HepG2 (cell line): ENCODE data around the gene GPR12. TPM values are rescaled to one million over a fixed set of nuclear protein-coding genes. Genes with fewer than 3 reads are reported as not detected.

Source experiments
- ATAC-seq: fragments of 200-7000 bp; cut with Tn5 transposase; 3 replicates; pipeline ENCODE4 v1.9.1; 2020; ENCODE audit warnings: mild to moderate bottlenecking, moderate library complexity
- BruUV-seq: library from RNA; stranded (reverse); fragments of 400-500 nt; replicated peaks from 2 replicates; lab custom pipeline; 2021; lab: Mats Ljungman, UMichigan
- CTCF ChIA-PET: fragments of 300-600 bp; formaldehyde crosslinking; extraction: SDS; loops from one replicate; lab custom pipeline; 2021; ENCODE audit warnings: low total read pairs, inconsistent platforms, low intra/inter-chr PET ratio; lab: Yijun Ruan, JAX
- POLR2A ChIA-PET: fragments of 350-600 bp; sonication (Branson Sonifier 250); formaldehyde crosslinking; loops from one replicate; lab custom pipeline; 2020; ENCODE audit warnings: antibody characterized with exemption, inconsistent platforms; lab: Yijun Ruan, JAX
- DNase-seq: peaks from one replicate; pipeline ENCODE4 v3.0.0-alpha.2; 2015; ENCODE audit warnings: low spot score
- FAIRE-seq: peaks from 3 replicates; lab custom pipeline; 2011; peaks lifted over from hg19 to GRCh38; lab: Jason Lieb, UNC
- H2AFZ ChIP-seq: one replicate; pipeline ENCODE4 v1.6.1; 2011; ENCODE audit warnings: low read length, inconsistent platforms
- H3K27ac ChIP-seq: fragments of 300-600 bp; 3 replicates; pipeline ENCODE4 v1.8.0; 2011; ENCODE audit warnings: mixed run types, mild to moderate bottlenecking, mixed read lengths, low read length, inconsistent platforms; ENCODE audit not compliant: insufficient read depth; ENCODE audit errors: extremely low read length
- H3K27me3 ChIP-seq, 2 experiments: fragments of 200-600 bp in 1 of 2; 2 replicates in 1 of 2; 3 replicates in 1 of 2; pipeline versions ENCODE4 v1.6.0 to v1.8.0; 2011; ENCODE audit warnings: low read length in 2 of 2, mild to moderate bottlenecking in 2 of 2, moderate library complexity in 2 of 2, inconsistent platforms in 1 of 2; ENCODE audit not compliant: insufficient read depth in 2 of 2, control insufficient read depth in 1 of 2
- H3K36me3 ChIP-seq, 2 experiments: fragments of 200-600 bp in 1 of 2; replicated peaks in 1 of 2; 2 replicates in 1 of 2; 3 replicates in 1 of 2; pipeline versions ENCODE4 v1.5.1 to v1.8.0; 2011; ENCODE audit warnings: low read length in 2 of 2, inconsistent platforms in 1 of 2; ENCODE audit not compliant: insufficient read depth in 2 of 2, control insufficient read depth in 1 of 2
- H3K4me1 ChIP-seq: 2 replicates; pipeline ENCODE4 v1.5.1; 2012; ENCODE audit warnings: low read length, inconsistent platforms; ENCODE audit not compliant: insufficient read depth
- H3K4me2 ChIP-seq: 2 replicates; pipeline ENCODE4 v1.6.0; 2011; ENCODE audit warnings: low read depth, low read length, inconsistent platforms
- H3K4me3 ChIP-seq, 3 experiments: fragments of 200-600 bp in 1 of 3; sonication (generic), shearing (Covaris generic) in 1 of 3; replicated peaks in 1 of 3; 2 replicates each; pipeline ENCODE4 v1.5.1; 2011 to 2016; ENCODE audit warnings: low read length in 3 of 3, inconsistent platforms in 2 of 3, low read depth in 2 of 3, mild to moderate bottlenecking in 2 of 3, control low read depth in 1 of 3, mixed read lengths in 1 of 3; ENCODE audit not compliant: insufficient read depth in 1 of 3
- H3K79me2 ChIP-seq: one replicate; pipeline ENCODE4 v1.6.1; 2011; ENCODE audit warnings: low read length, inconsistent platforms; ENCODE audit not compliant: insufficient read depth
- H3K9ac ChIP-seq: 2 replicates; pipeline ENCODE4 v1.6.0; 2011; ENCODE audit warnings: mild to moderate bottlenecking, low read depth, low read length, inconsistent platforms; ENCODE audit not compliant: insufficient read depth
- H3K9me3 ChIP-seq: 2 replicates; pipeline ENCODE4 v1.5.1; 2012; ENCODE audit warnings: mild to moderate bottlenecking, low read length
- H4K20me1 ChIP-seq: 2 replicates; pipeline ENCODE4 v1.6.0; 2011; ENCODE audit warnings: inconsistent platforms, mild to moderate bottlenecking, low read length, moderate library complexity; ENCODE audit not compliant: insufficient read depth
- ELF3 ChIP-seq: IDR thresholded peaks from 2 replicates; pipeline ENCODE4 v1.6.1; 2016; ENCODE audit warnings: missing genetic modification reagents, missing compliant biosample characterization
- ERF ChIP-seq: IDR thresholded peaks from 2 replicates; pipeline ENCODE4 v1.6.1; 2018; ENCODE audit warnings: missing biosample characterization, missing genetic modification reagents
- FOXP1 ChIP-seq, 2 experiments: fragments of 450-650 bp in 1 of 2; IDR thresholded peaks; 2 replicates each; pipeline ENCODE4 v1.6.1; 2017 to 2018; ENCODE audit warnings: antibody characterized with exemption in 1 of 2
- ISL2 ChIP-seq: sonication (generic); formaldehyde crosslinking; IDR thresholded peaks from 2 replicates; pipeline ENCODE4 v1.5.0; 2020; ENCODE audit warnings: missing genetic modification reagents
- NCOA5 ChIP-seq: sonication (generic); formaldehyde crosslinking; IDR thresholded peaks from 2 replicates; pipeline ENCODE4 v1.4.0; 2020; ENCODE audit warnings: missing genetic modification reagents
- NKX3-1 ChIP-seq: sonication (generic); formaldehyde crosslinking; IDR thresholded peaks from 2 replicates; pipeline ENCODE4 v1.5.0; 2020; ENCODE audit warnings: missing genetic modification reagents
- PCBP2 ChIP-seq: fragments of 200-400 bp; formaldehyde crosslinking; optimal IDR thresholded peaks from 2 replicates; pipeline ENCODE3; 2018; ENCODE audit warnings: low read length, low read depth; ENCODE audit not compliant: poor library complexity, severe bottlenecking
- ZMAT5 ChIP-seq: sonication (generic); formaldehyde crosslinking; IDR thresholded peaks from 2 replicates; pipeline ENCODE4 v1.5.0; 2020; ENCODE audit warnings: mild to moderate bottlenecking, low read depth, missing genetic modification reagents, borderline replicate concordance
- ZNF33A ChIP-seq: sonication (generic); formaldehyde crosslinking; IDR thresholded peaks from 2 replicates; pipeline ENCODE4 v1.5.1; 2020; ENCODE audit warnings: missing genetic modification reagents, mild to moderate bottlenecking, moderate library complexity, borderline replicate concordance
- ZNF468 ChIP-seq: sonication (generic); formaldehyde crosslinking; IDR thresholded peaks from 2 replicates; pipeline ENCODE4 v1.8.0; 2022; ENCODE audit warnings: mild to moderate bottlenecking, moderate library complexity, missing genetic modification reagents
- ZNF543 ChIP-seq: sonication (generic); formaldehyde crosslinking; IDR thresholded peaks from 2 replicates; pipeline ENCODE4 v1.4.0; 2020; ENCODE audit warnings: mild to moderate bottlenecking, missing genetic modification reagents
- WGBS: methylation state at CpG from one replicate; pipeline ENCODE4 v1.1.6; 2017; ENCODE audit warnings: low lambda C conversion rate; 5-methylcytosine and 5-hydroxymethylcytosine counted together
- in situ Hi-C: cut with HindIII; loops from 2 replicates; pipeline ENCODE4 v1.10.0; 2017; ENCODE audit warnings: low pct_unique_long_range_greater_than_20kb; ENCODE audit not compliant: extremely low pct_ligation_motif_present
- intact Hi-C: fragments of 100-400 bp; cut with micrococcal nuclease; formaldehyde crosslinking; loops from one replicate; pipeline ENCODE4 v1.10.0; 2022; ENCODE audit not compliant: unreplicated experiment
- polyA plus RNA-seq, 8 experiments: library from polyadenylated mRNA; depleted of rRNA in 3 of 8; stranded (reverse) in 7 of 8; unstranded in 1 of 8; fragments of >200 nt; fragmentation: Illumina TruSeq in 4 of 8; extraction: Trizol in 4 of 8; gene quantifications; 2 replicates each; pipeline versions ENCODE4 v1.2.1 to v1.2.3, GENCODE V29; 2011 to 2016; ENCODE audit warnings: low read depth in 4 of 8, missing spikeins in 1 of 8, mixed read lengths in 1 of 8; ENCODE audit not compliant: insufficient read depth in 1 of 8
- total RNA-seq, 5 experiments: library from RNA; depleted of rRNA; stranded (reverse); fragments of >200 nt; fragmentation: Illumina TruSeq; extraction: Trizol; gene quantifications; 2 replicates each; pipeline ENCODE4 v1.2.3, GENCODE V29; 2016; ENCODE audit warnings: low read depth in 1 of 5
- TF ChIP-seq, protein P1 (sequence below): sonication (generic); formaldehyde crosslinking; IDR thresholded peaks from 2 replicates; pipeline ENCODE4 v1.4.0; 2020; ENCODE audit warnings: missing genetic modification reagents, borderline replicate concordance

Gene GPR12
- total and polyA plus RNA-seq, 2 of the 13 experiments (the other 11 are each of a cell fraction or from before 2014, with no cell fraction given) = not detected

DNA sequence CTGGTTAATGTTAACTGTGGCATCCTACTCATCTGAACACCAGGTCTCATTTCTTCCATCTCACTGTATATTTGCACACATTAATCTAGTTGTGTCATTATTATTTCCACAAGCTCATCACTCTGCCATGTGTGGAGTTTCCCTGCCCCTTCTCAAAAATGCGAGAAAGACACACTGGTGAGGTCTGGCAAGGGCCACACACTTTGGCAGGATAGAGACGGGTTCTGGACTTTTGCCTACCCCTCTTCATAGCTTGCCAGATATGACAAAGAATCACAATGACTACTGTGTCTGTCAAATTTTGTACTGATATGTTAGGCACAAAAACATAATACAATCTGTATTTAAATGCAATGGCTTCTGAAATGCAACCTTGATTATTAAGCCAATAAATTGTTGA lies 12.9 kb downstream of the GPR12 start:
- Histone ChIP-seq H3K4me1 (no peaks in the 10 kb centered on the region), H4K20me1 (no peaks in the 10 kb centered on the region), H3K4me2 (no peak overlapping the region), H3K27me3 (peaks cover 2 to 23% of the 10 kb centered on the region in 2 experiments; a peak in 3 of 5 replicates), H3K9me3 (no peaks in the 10 kb centered on the region), H3K36me3 (no peaks in the 10 kb centered on the region), H3K27ac (no peak overlapping the region), H3K79me2 (no peaks in the 10 kb centered on the region), H2AFZ (no peak overlapping the region), H3K4me3 (no peak overlapping the region), H3K9ac (no peak overlapping the region)
- ATAC-seq (no peak), FAIRE-seq (no peak), DNase-seq (no peak)
- CTCF ChIA-PET = no interaction called here
- TF ChIP-seq PCBP2 = no peak
- no peak for TF ChIP-seq ISL2 (CRISPR knock-in tag)
- TF ChIP-seq ZNF33A (CRISPR knock-in tag) = no peak
- TF ChIP-seq ERF = no peak
- TF ChIP-seq ZMAT5 (CRISPR knock-in tag) = no peak
- no peak for TF ChIP-seq NKX3-1 (CRISPR knock-in tag)
- TF ChIP-seq ZNF543 (CRISPR knock-in tag) = no peak
- intact Hi-C loops (no loop called here), in situ Hi-C loops (no loop called here)
- no TSS peak for BruUV-seq
- 0% methylated on average over 2 of the region's 2 CpGs for WGBS
- POLR2A ChIA-PET = no interaction called here

DNA sequence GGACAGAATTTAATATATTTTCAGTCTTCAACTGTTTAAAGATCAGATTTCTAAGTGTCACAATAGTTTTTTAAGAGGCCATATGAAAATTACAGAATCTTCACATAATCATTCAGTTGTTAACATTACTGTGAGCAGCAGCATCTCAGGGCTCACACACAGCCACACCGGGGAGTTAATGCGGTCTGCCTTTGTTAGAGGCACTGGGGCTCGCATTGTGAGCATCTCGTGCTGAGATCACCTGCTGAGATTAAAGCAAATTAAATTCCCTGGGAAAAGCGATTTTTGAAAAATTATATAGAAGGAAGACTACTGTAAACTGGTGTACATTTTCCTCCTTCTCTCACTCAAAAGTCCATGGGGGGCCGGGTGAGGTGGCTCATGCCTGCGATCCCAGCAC lies 16.6 kb downstream of the GPR12 start:
- ChIA-PET POLR2A (no interaction called here), CTCF (no interaction called here)
- peaks cover 2 to 23% of the 10 kb centered on the region in 2 experiments; a peak in 4 of 5 replicates for H3K27me3 ChIP-seq
- no peaks in the 10 kb centered on the region for H4K20me1 ChIP-seq
- ATAC-seq (no peak), DNase-seq (no peak), FAIRE-seq (no peak)
- BruUV-seq = no TSS peak
- no peak overlapping the region for H3K4me2 ChIP-seq
- H3K9me3 ChIP-seq = no peaks in the 10 kb centered on the region
- no peaks in the 10 kb centered on the region for H3K79me2 ChIP-seq
- no peak overlapping the region for H2AFZ ChIP-seq
- in situ Hi-C loops (no loop called here), intact Hi-C loops (no loop called here)
- no peak overlapping the region for H3K27ac ChIP-seq
- H3K9ac ChIP-seq = no peak overlapping the region
- no peak for TF ChIP-seq NCOA5 (CRISPR knock-in tag)
- TF ChIP-seq ELF3 (CRISPR knock-in tag) = no peak
- no peak for TF ChIP-seq FOXP1 (IDR thresholded peaks at IDR 0.05)
- TF ChIP-seq FOXP1 (CRISPR knock-in tag; IDR thresholded peaks at IDR 0.05) = no peak
- TF ChIP-seq ZNF468 (CRISPR knock-in tag) = no peak
- TF ChIP-seq, protein P1, sequence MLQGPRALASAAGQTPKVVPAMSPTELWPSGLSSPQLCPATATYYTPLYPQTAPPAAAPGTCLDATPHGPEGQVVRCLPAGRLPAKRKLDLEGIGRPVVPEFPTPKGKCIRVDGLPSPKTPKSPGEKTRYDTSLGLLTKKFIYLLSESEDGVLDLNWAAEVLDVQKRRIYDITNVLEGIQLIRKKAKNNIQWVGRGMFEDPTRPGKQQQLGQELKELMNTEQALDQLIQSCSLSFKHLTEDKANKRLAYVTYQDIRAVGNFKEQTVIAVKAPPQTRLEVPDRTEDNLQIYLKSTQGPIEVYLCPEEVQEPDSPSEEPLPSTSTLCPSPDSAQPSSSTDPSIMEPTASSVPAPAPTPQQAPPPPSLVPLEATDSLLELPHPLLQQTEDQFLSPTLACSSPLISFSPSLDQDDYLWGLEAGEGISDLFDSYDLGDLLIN (CRISPR knock-in tag) = no peak
- H3K4me1 ChIP-seq = no peaks in the 10 kb centered on the region
- H3K4me3 ChIP-seq = no peak overlapping the region
- H3K36me3 ChIP-seq = no peaks in the 10 kb centered on the region
- WGBS = 39% methylated on average over 7 of the region's 7 CpGs
